Stimulated activated naive CD8-positive, alpha-beta T cell treated with anti-CD3 and anti-CD28 coated beads, Interleukin-15, amount 100 ng/mL, for 72 hours (primary cell): ENCODE measurements around the gene COTL1.

ENCODE experiments used
- ATAC-seq: fragments of 150-1000 bp; cut with Tn5 transposase; 2 replicates; pipeline ENCODE4 v1.10.0; 2021; ENCODE audit warnings: mild to moderate bottlenecking, moderate library complexity
- DNase-seq, 2 donors: peaks; one replicate each; pipeline ENCODE4 v3.0.0; 2021 to 2022
- H3K27ac Mint-ChIP-seq, 2 donors: one replicate each; pipeline ENCODE4 v1.8.0; 2022; ENCODE audit warnings: mild to moderate bottlenecking in 2 of 2, mixed read lengths in 2 of 2, moderate library complexity in 2 of 2
- H3K27me3 Mint-ChIP-seq: one replicate; pipeline ENCODE4 v1.8.0; 2022; ENCODE audit warnings: mixed read lengths
- H3K4me1 Mint-ChIP-seq: one replicate; pipeline ENCODE4 v1.8.0; 2022; ENCODE audit warnings: mild to moderate bottlenecking, mixed read lengths
- H3K4me3 Mint-ChIP-seq, 2 donors: one replicate each; pipeline ENCODE4 v1.8.0; 2022; ENCODE audit warnings: mild to moderate bottlenecking in 2 of 2, mixed read lengths in 2 of 2, moderate library complexity in 1 of 2
- H3K9me3 Mint-ChIP-seq, 2 donors: one replicate each; pipeline ENCODE4 v1.8.0; 2022; ENCODE audit warnings: mixed read lengths in 2 of 2

COTL1 gene

GRCh38 chr16:84612686-84613085 lies 5.2 kb downstream of the COTL1 start:
- Mint-ChIP-seq H3K9me3 (peaks cover 0 to 10% of the 10 kb centered on the region in 2 donors), H3K27me3 (no peaks in the 10 kb centered on the region), H3K27ac (no peak overlapping the region), H3K4me1 (peaks cover 84% of the 10 kb centered on the region), H3K4me3 (peak overlapping the region in 1 of 2 donors; percentile 100)
- no peak for ATAC-seq
- no peak for DNase-seq

- peaks cover 0 to 10% of the 10 kb centered on the region in 2 donors for H3K9me3 Mint-ChIP-seq
- peak overlapping the region in 1 of 2 donors; percentile 14 for H3K4me3 Mint-ChIP-seq
- H3K27me3 Mint-ChIP-seq = no peaks in the 10 kb centered on the region
- ATAC-seq = no peak
- no peak for DNase-seq
- H3K4me1 Mint-ChIP-seq = peaks cover 100% of the 10 kb centered on the region
- no peak overlapping the region for H3K27ac Mint-ChIP-seq
Observed at GRCh38 chr16:84611041-84611440, 6.8 kb downstream of the COTL1 start.

GRCh38 chr16:84610376-84610775 lies 7.5 kb downstream of the COTL1 start:
- peaks cover 0 to 10% of the 10 kb centered on the region in 2 donors for H3K9me3 Mint-ChIP-seq
- no peak overlapping the region for H3K27ac Mint-ChIP-seq
- H3K4me1 Mint-ChIP-seq = peaks cover 100% of the 10 kb centered on the region
- peak overlapping the region; percentile 6 to 58 for H3K4me3 Mint-ChIP-seq
- no peak for DNase-seq
- ATAC-seq = no peak
- no peaks in the 10 kb centered on the region for H3K27me3 Mint-ChIP-seq

- Mint-ChIP-seq H3K4me1 (peaks cover 100% of the 10 kb centered on the region), H3K27ac (no peak overlapping the region)
- no peak for ATAC-seq
Observed at GRCh38 chr16:84609563-84610177, 8.2 kb downstream of the COTL1 start.

GRCh38 chr16:84608282-84608681 lies 9.6 kb downstream of the COTL1 start:
- Mint-ChIP-seq H3K4me1 (peaks cover 99% of the 10 kb centered on the region), H3K27me3 (no peaks in the 10 kb centered on the region), H3K4me3 (peak overlapping the region; percentile 58 to 76), H3K27ac (peak overlapping the region; percentile 23 to 84), H3K9me3 (peaks cover 0 to 10% of the 10 kb centered on the region in 2 donors)
- ATAC-seq (peak; percentile 60), DNase-seq (no peak)

More at GRCh38 chr16:84609563-84610177, 8.2 kb downstream of the COTL1 start:
- Mint-ChIP-seq H3K27me3 (no peaks in the 10 kb centered on the region), H3K9me3 (peaks cover 0 to 10% of the 10 kb centered on the region in 2 donors), H3K4me3 (peak overlapping the region; percentile 36 to 58)
- DNase-seq = no peak

- H3K9me3 Mint-ChIP-seq = peaks cover 0 to 10% of the 10 kb centered on the region in 2 donors
- no peaks in the 10 kb centered on the region for H3K27me3 Mint-ChIP-seq
- H3K4me1 Mint-ChIP-seq = peaks cover 99% of the 10 kb centered on the region
- peak overlapping the region in 1 of 2 donors; percentile 84 for H3K27ac Mint-ChIP-seq
- H3K4me3 Mint-ChIP-seq = peak overlapping the region; percentile 58 to 76
- DNase-seq = no peak
- ATAC-seq = no peak
Observed at GRCh38 chr16:84607694-84608093, 10.2 kb downstream of the COTL1 start.

GRCh38 chr16:84607061-84607460 lies 10.8 kb downstream of the COTL1 start:
- Mint-ChIP-seq H3K4me3 (peak overlapping the region; percentile 4 to 58), H3K27me3 (no peaks in the 10 kb centered on the region), H3K9me3 (peaks cover 0 to 10% of the 10 kb centered on the region in 2 donors), H3K27ac (peak overlapping the region; percentile 2 to 66), H3K4me1 (peaks cover 99% of the 10 kb centered on the region)
- ATAC-seq (no peak), DNase-seq (no peak)

- peak in 1 of 2 donors; percentile 56 for DNase-seq
- H3K27me3 Mint-ChIP-seq = no peaks in the 10 kb centered on the region
- peak; percentile 83 for ATAC-seq
- peaks cover 0 to 10% of the 10 kb centered on the region in 2 donors for H3K9me3 Mint-ChIP-seq
- peak overlapping the region; percentile 2 to 69 for H3K27ac Mint-ChIP-seq
- peaks cover 99% of the 10 kb centered on the region for H3K4me1 Mint-ChIP-seq
- peak overlapping the region; percentile 4 to 58 for H3K4me3 Mint-ChIP-seq
Observed at GRCh38 chr16:84606081-84606875, 11.6 kb downstream of the COTL1 start.

GRCh38 chr16:84605339-84605848 lies 12.5 kb downstream of the COTL1 start:
- Mint-ChIP-seq H3K27ac (peak overlapping the region in 1 of 2 donors; percentile 32), H3K4me3 (no peak overlapping the region), H3K9me3 (peaks cover 0 to 5% of the 10 kb centered on the region in 2 donors), H3K27me3 (no peaks in the 10 kb centered on the region), H3K4me1 (peaks cover 99% of the 10 kb centered on the region)
- no peak for DNase-seq
- no peak for ATAC-seq

GRCh38 chr16:84604477-84605013 lies 13.3 kb downstream of the COTL1 start:
- Mint-ChIP-seq H3K27me3 (no peaks in the 10 kb centered on the region), H3K9me3 (no peaks in the 10 kb centered on the region)

GRCh38 chr16:84603940-84604339 lies 13.9 kb downstream of the COTL1 start:
- Mint-ChIP-seq H3K4me3 (peak overlapping the region in 1 of 2 donors; percentile 77), H3K9me3 (no peaks in the 10 kb centered on the region), H3K4me1 (peaks cover 99% of the 10 kb centered on the region), H3K27ac (no peak overlapping the region), H3K27me3 (no peaks in the 10 kb centered on the region)
- no peak for ATAC-seq
- DNase-seq = no peak

More at GRCh38 chr16:84604477-84605013, 13.3 kb downstream of the COTL1 start:
- ATAC-seq (no peak), DNase-seq (no peak)
- H3K4me1 Mint-ChIP-seq = peaks cover 99% of the 10 kb centered on the region
- H3K4me3 Mint-ChIP-seq = peak overlapping the region in 1 of 2 donors; percentile 39
- peak overlapping the region; percentile 29 to 54 for H3K27ac Mint-ChIP-seq

- no peaks in the 10 kb centered on the region for H3K27me3 Mint-ChIP-seq
- H3K4me1 Mint-ChIP-seq = peaks cover 96% of the 10 kb centered on the region
- H3K4me3 Mint-ChIP-seq = peak overlapping the region in 1 of 2 donors; percentile 77
- ATAC-seq (no peak), DNase-seq (no peak)
- H3K27ac Mint-ChIP-seq = peak overlapping the region; percentile 83 to 84
- H3K9me3 Mint-ChIP-seq = no peaks in the 10 kb centered on the region
Observed at GRCh38 chr16:84603140-84603816, 14.6 kb downstream of the COTL1 start.

GRCh38 chr16:84600343-84601229 lies 17.3 kb downstream of the COTL1 start:
- Mint-ChIP-seq H3K4me3 (peak overlapping the region; percentile 87 to 90), H3K27me3 (no peaks in the 10 kb centered on the region), H3K4me1 (peaks cover 96% of the 10 kb centered on the region), H3K9me3 (no peaks in the 10 kb centered on the region), H3K27ac (peak overlapping the region; percentile 97)
- peak; percentile 66 for ATAC-seq
- peak in 1 of 2 donors; percentile 48 for DNase-seq

- peak; percentile 79 to 89 for DNase-seq
- Mint-ChIP-seq H3K9me3 (no peaks in the 10 kb centered on the region), H3K27ac (peak overlapping the region; percentile 97), H3K27me3 (no peaks in the 10 kb centered on the region), H3K4me3 (peak overlapping the region; percentile 87 to 90), H3K4me1 (peaks cover 96% of the 10 kb centered on the region)
- peak; percentile 85 for ATAC-seq
Observed at GRCh38 chr16:84599521-84600202, 18.2 kb downstream of the COTL1 start.
